Kidney (tissue), 14 donors: ENCODE results near the gene GRIK2. TPM values are rescaled to one million over a fixed set of nuclear protein-coding genes. Genes with fewer than 3 reads are reported as not detected.

ENCODE experiments used
- DNase-seq, 5 donors: peaks; one replicate each; pipeline ENCODE4 v3.0.0-alpha.2; 2013 to 2020
- FAIRE-seq: peaks from 2 replicates; lab custom pipeline; 2012; peaks lifted over from hg19 to GRCh38; lab: Jason Lieb, UNC
- H3K27ac ChIP-seq, 2 donors: one replicate each; pipeline ENCODE4 v1.7.0; 2013; ENCODE audit warnings: low read depth in 2 of 2, low read length in 2 of 2, inconsistent platforms in 1 of 2
- H3K27me3 ChIP-seq: one replicate; pipeline ENCODE4 v1.7.1; 2013; ENCODE audit warnings: low read length, inconsistent platforms; ENCODE audit not compliant: control insufficient read depth, insufficient read depth
- H3K36me3 ChIP-seq, 3 donors: one replicate each; pipeline versions ENCODE4 v1.7.0 to v1.7.1; 2013; ENCODE audit warnings: low read length in 3 of 3, control low read depth in 1 of 3, inconsistent platforms in 1 of 3; ENCODE audit not compliant: insufficient read depth in 3 of 3, control insufficient read depth in 2 of 3
- H3K4me1 ChIP-seq, 3 donors: one replicate each; pipeline versions ENCODE4 v1.7.0 to v1.7.1; 2013; ENCODE audit warnings: low read length in 3 of 3, inconsistent platforms in 1 of 3, low read depth in 1 of 3; ENCODE audit not compliant: control insufficient read depth in 2 of 3, insufficient read depth in 2 of 3
- H3K4me3 ChIP-seq, 3 donors: one replicate each; pipeline versions ENCODE4 v1.7.0 to v1.8.1; 2013; ENCODE audit warnings: low read length in 3 of 3, control low read depth in 1 of 3, inconsistent platforms in 1 of 3
- H3K9ac ChIP-seq, 3 donors: one replicate each; pipeline versions ENCODE4 v1.7.0 to v1.7.1; 2013; ENCODE audit warnings: low read length in 3 of 3, control low read depth in 1 of 3, inconsistent platforms in 1 of 3
- H3K9me3 ChIP-seq, 3 donors: one replicate each; pipeline versions ENCODE4 v1.7.0 to v1.7.1; 2013; ENCODE audit warnings: low read length in 3 of 3, control low read depth in 1 of 3, inconsistent platforms in 1 of 3; ENCODE audit not compliant: control insufficient read depth in 2 of 3, insufficient read depth in 1 of 3
- CTCF ChIP-seq: IDR thresholded peaks from 3 replicates; pipeline ENCODE4 v1.5.1; 2012; ENCODE audit warnings: mild to moderate bottlenecking, moderate library complexity, borderline replicate concordance; ENCODE audit not compliant: insufficient read depth; ENCODE audit errors: extremely low read depth
- intact Hi-C: fragments of 100-400 bp; cut with DNase I; formaldehyde crosslinking; loops from one replicate; pipeline ENCODE4 v1.11.1; 2022
- polyA plus RNA-seq: library from polyadenylated mRNA; stranded (reverse); fragments of 350-450 nt; fragmentation: Illumina TruSeq; extraction: RNeasy Lipid Tissue Mini Kit (QIAGEN cat#74804); gene quantifications from one replicate; pipeline ENCODE4 v1.2.3, GENCODE V29; 2014; ENCODE audit warnings: low read depth, low replicate concordance; ENCODE audit not compliant: insufficient read depth
- total RNA-seq: library from RNA; stranded (reverse); fragmentation: NEBNext Ultra II Directional; extraction: Animal tissue kit (Norgen Biotek cat#: 25700); gene quantifications from one replicate; pipeline ENCODE4 v1.2.1, GENCODE V29; 2021
- donor health status: control.
- donor health status: control.
- donor health status: control.
- donor health status: control.
- donor health status: control.
- donor health status: DM: yes; HTN: yes; CAD: no.
- donor health status: Normal renal cell carcinoma (clear cell type).

The GRIK2 gene
- total and polyA plus RNA-seq, 2 donors from 2014 or later = 0.82 to 1.4 TPM

GRCh38 chr6:101824551-101825345 is 431.2 kb downstream of the GRIK2 start:
- no peak for TF ChIP-seq CTCF
- Histone ChIP-seq H3K4me3 (no peak overlapping the region), H3K9me3 (peaks cover 0 to 9% (median 0%) of the 10 kb centered on the region in 3 donors), H3K27ac (no peak overlapping the region), H3K27me3 (no peaks in the 10 kb centered on the region), H3K4me1 (no peaks in the 10 kb centered on the region), H3K9ac (no peak overlapping the region), H3K36me3 (no peaks in the 10 kb centered on the region)
- FAIRE-seq (no peak), DNase-seq (no peak)
- intact Hi-C loops = no loop called here

- no peak for DNase-seq
- Histone ChIP-seq H3K27ac (no peak overlapping the region), H3K9me3 (peaks cover 0 to 9% (median 0%) of the 10 kb centered on the region in 3 donors), H3K4me3 (no peak overlapping the region), H3K4me1 (no peaks in the 10 kb centered on the region), H3K36me3 (no peaks in the 10 kb centered on the region), H3K27me3 (no peaks in the 10 kb centered on the region), H3K9ac (no peak overlapping the region)
- TF ChIP-seq CTCF = no peak
- intact Hi-C loops = no loop called here
- FAIRE-seq = no peak
Observed at GRCh38 chr6:101826269-101826668, 432.8 kb downstream of the GRIK2 start.

GRCh38 chr6:101826678-101827077 is 433.2 kb downstream of the GRIK2 start:
- no peaks in the 10 kb centered on the region for H3K27me3 ChIP-seq
- intact Hi-C loops = no loop called here
- no peak overlapping the region for H3K9ac ChIP-seq
- FAIRE-seq (no peak), DNase-seq (no peak)
- H3K9me3 ChIP-seq = peaks cover 0 to 9% (median 0%) of the 10 kb centered on the region in 3 donors
- no peak for TF ChIP-seq CTCF
- no peak overlapping the region for H3K4me3 ChIP-seq
- no peak overlapping the region for H3K27ac ChIP-seq
- no peaks in the 10 kb centered on the region for H3K36me3 ChIP-seq
- H3K4me1 ChIP-seq = no peaks in the 10 kb centered on the region
